GM21723 (cell line): ENCODE results near the gene C16orf92.

Experiments used
- ATAC-seq: cut with Tn5 transposase; IDR thresholded peaks from one replicate; pipeline ENCODE4 v1.9.1; 2021; ENCODE audit warnings: mild to moderate bottlenecking, moderate library complexity; ENCODE audit not compliant: unreplicated experiment

The C16orf92 gene, protein sequence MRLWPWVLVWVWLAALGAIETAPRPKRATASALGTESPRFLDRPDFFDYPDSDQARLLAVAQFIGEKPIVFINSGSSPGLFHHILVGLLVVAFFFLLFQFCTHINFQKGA

DNA sequence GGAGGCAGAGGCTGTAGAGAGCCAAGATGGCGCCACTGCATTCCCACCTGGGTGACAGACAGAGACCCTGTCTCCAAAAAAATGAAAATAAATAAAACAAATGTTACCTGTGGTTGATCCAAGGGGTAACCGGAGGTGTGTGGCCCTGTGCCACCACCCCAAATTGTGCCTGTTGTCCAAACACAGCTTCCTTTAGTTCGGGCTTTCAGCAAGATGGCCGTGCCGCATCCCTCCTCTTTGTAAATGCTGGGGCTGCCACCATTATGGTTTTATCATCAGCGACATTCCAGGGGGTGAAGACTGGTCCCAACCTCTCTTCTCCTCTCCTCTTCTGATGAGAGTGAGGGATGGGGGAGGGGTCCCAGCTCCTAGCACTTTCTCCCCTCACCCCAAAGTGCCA lies at the start of gene C16orf92:
TSS of gene C16orf92 (plus strand) at position 312 of the 400 bp plus-strand sequence. CDS start 143 bp downstream, outside the sequence.
- no peak for ATAC-seq

DNA sequence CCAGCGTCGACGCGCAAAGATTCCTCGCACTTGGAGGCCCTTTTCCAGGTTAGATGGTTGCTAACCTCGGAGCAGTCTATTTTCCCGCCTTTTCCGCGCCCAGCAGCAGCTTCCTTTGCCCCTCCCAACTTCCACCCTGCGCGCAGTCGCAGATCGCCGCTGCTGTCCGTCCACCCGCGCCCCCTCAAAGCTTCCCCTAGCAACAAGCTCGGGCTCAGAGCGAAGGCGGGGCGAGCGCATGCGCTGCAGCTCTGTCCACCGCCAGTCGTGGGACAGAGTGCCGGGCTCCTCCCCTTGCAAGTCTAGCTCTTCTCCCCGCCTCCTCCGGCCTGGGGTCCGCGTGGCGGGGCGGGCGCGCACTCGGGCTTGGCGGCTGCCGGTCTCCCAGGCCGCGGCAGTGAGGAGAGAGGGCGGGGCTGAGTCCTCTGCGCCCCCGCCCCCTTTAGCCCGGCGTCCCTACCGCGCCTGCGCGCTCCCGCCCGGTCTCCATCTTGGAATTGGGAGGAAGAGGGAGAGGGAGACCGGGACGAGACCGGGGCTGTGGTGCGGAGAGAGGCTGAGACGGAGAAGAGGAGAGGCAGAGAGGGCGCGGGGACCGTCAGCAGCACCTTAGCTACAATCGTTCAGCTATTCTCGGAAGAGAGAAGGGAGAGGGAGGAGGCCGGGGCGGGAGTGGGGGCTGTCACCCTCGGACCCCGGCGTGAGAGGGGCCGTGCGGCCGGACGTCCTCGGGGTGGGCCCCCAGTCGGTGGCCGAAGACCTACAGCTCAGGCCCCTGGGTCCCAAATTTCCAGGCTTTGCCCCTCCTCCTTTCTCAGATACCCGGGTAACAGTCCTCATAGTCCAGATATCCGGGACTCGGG lies 49.4 kb upstream of the C16orf92 start, which contains the start of gene TAOK2:
TSS of gene TAOK2 (plus strand) at position 485 of the 863 bp plus-strand sequence. CDS start 3,905 bp downstream, outside the sequence.
- peak; percentile 81 for ATAC-seq

DNA sequence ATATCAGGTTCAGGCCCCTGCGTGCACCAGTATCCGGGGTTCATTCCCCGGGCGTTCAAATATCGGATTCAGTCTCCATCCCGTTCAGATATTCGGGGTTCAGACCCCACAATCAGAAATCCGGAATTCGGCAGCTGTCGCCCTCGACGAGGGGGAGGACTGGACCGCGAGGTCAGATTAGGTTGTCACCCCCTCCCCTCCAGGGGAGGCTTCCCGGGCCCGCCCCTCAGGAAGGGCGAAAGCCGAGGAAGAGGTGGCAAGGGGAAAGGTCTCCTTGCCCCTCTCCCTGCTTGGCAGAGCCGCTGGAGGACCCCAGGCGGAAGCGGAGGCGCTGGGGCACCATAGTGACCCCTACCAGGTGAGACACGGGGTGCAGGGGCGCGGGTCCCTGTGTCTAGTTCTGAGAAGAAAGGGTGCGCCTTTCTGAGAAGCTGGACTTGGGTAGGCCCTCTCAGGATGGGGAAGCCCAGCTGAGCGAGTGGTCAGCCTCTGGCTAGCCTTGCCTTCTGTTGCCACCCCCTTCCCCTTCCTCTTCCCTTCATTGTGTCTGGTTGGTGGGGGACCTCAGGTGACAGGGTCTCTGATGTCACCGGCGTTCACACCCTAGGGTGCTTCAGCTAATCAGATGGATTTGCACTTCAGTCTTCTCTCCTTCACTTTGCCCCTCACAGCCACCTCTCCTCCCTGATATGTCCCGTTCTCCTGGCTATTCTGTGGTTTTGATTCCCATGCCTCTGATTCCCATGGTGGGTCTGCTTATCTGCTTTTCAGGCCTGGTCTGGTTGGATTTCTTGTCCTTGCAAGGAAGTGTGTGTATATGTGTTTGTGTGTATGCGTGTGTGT lies 48.5 kb upstream of the C16orf92 start:
- ATAC-seq = no peak

DNA sequence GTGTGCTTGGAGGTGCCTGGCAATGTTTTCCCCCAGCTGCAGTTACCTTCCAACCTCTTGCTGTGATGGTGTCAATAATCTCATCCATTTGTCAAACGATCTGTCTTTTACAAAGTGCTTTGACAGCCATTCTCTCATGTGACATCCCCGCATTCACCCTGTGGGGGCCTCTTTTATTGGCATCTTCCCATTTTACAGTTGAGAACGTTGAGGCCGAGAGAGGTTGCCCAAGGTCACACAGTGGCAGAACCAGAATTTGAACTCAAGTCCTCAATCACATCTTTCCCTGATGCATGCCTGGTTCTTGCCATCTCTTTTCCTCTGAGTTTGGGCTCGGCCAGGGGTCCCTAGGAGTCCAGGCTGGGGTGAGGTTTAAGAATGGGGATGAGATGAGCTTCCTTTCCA lies 47.9 kb upstream of the C16orf92 start:
- no peak for ATAC-seq

DNA sequence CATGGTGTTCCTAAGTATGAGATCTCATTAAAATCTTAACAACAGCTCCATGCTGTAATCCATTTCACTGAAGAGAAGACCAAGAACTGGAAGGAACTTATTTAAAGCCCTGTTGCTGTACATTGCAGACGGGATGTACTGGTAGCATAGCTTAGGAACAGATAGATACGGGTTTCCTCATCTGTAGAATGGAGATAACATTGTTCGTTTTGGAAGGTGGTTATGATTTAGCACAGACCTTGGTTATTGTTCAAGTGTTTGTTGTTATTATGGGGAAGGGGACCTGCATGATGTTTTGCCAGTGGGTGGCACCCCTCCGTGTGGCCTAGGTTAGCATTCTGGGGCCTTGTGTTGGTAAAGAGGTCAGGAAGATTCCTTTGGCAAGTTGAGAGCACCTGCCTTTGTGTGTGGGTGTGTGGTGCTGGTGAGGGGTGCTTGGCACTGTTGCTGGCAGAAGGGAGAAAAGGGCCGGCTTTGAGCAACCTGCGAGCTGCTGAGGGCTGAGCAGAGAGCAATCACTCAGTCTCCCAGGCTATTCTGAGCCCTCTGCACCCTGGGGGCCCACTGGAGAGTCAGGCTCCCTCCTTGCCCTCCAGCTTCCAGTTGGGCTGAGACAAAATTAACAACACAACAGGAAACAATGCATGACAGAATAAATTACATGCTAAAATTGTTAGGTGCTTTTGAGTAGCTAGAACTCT lies 47.0 kb upstream of the C16orf92 start:
- ATAC-seq = no peak

DNA sequence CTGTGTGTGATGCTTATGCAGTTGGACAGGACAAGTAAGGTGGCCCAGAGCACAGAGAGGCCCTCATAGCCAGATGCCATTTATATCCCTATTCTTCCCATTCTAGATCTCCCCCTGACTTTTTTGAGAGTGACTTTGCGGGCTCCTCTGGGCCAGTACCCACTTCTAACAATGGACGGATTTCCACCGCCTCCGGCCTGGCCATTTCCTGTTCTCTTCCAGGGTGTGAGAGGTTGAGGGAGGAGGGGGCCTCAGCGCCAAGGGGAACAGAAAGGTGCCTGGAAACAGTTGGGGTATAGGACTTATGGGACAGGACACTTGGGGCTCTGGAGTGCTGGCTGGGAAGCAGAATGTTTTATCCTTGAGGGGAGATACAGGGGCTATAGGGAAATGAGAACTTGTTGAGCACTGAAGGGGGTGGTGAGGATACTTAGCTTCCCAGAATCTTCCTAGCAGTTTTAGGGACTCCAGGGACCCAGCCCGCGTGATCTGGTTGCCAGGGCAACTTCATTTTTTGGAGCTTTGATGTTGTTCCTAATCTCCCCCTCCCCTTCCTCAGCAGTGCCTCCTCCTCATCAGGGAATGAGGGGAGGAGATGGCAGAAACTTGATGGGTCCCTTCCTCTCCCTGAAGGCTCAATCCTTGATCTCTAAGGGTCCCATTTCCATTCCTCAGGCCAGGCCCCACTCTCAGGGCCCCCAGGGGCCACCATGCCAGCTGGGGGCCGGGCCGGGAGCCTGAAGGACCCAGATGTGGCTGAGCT lies 45.8 kb upstream of the C16orf92 start:
- ATAC-seq = no peak

DNA sequence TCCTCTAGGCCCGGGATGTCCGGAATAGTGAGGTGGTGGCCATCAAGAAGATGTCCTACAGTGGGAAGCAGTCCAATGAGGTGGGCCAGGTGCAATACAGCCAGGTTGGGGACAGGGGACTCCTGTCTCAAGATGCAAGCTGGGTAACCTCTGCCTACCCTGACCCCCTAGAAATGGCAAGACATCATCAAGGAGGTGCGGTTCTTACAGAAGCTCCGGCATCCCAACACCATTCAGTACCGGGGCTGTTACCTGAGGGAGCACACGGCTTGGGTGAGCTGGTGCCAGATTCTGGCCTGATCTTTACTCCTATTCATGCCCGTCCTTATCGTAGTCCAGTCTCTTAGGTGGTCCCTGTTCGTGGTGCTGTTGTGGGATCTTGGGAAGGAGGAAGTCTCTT lies 44.9 kb upstream of the C16orf92 start:
- no peak for ATAC-seq

DNA sequence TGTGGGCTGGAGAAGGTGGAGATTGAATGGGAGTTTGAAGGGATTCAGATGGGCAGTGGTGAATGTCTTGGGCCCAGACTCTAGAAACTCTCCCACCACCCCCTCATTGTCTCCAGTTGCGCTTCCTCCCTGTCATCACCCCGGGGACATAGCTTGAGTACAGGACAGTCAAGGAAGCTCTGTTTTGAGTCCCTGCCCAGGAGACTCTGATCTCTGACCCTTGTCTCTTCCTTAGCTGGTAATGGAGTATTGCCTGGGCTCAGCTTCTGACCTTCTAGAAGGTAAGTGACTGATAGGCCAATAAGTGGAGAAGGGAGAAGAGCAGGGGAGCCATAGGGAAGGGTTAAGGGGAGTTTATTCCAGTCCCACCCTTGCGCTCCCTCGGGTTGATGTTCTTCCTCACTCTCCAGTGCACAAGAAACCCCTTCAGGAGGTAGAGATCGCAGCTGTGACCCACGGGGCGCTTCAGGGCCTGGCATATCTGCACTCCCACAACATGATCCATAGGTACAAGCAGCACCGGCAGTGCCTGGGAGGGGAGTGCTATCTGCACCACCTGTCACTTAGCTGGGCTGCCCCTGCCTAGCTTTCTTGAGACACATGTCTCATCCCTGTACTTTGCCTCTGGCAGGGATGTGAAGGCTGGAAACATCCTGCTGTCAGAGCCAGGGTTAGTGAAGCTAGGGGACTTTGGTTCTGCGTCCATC lies 44.3 kb upstream of the C16orf92 start:
- ATAC-seq = no peak

DNA sequence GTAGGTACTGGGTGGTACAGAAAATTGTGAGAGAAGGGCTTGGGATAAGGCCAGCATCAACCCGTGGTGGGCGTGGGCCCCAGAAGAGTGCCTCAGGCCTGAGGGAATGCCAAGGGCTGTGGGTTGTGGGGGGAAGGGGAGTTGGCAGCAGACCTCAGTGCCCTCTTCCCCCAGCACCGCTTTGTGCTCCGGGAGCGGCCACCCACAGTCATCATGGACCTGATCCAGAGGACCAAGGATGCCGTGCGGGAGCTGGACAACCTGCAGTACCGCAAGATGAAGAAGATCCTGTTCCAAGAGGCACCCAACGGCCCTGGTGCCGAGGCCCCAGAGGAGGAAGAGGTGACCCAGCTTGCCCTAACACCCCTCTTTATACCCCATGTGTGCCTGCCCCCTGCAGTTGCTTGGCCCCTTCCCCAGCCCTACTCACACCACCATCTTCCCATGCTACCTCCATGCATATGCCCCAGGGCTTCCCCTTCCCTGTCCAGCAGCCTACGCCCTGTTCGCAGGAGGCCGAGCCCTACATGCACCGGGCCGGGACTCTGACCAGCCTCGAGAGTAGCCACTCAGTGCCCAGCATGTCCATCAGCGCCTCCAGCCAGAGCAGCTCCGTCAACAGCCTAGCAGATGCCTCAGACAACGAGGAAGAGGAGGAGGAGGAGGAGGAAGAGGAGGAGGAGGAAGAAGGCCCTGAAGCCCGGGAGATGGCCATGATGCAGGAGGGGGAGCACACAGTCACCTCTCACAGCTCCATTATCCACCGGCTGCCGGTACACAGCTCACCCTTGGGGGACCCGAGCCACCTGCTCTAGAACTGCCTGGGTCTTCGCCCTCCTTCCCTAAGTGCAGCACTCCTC lies 40.2 kb upstream of the C16orf92 start:
- ATAC-seq = no peak

DNA sequence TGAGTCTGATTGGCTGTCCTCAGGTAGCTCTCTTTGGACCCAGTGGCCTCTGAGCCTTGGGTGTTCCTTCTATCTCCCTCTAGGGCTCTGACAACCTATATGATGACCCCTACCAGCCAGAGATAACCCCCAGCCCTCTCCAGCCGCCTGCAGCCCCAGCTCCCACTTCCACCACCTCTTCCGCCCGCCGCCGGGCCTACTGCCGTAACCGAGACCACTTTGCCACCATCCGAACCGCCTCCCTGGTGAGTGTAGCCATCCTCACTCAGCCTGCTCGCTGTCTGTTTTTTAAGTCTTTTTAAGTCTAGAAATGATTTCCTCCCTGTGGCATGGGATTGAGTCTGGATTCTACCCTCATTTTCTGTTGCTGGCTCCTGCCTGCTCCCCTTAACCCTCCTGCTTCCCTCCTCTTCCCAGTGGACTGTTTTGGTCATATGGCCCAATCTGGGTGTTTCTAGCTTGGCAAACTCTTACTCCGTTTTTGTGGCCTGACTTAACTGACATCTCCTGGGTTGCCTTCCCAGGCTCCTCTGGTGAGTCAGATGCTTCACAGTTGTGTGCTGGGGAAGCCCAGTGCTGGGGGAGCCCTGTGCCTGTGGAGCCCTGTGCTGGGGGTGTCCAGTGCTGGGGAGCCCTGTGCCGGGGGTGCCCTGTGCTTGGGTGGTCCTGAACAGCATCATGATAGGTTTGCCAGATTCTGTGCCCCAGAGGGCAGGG lies 39.4 kb upstream of the C16orf92 start:
- no peak for ATAC-seq

DNA sequence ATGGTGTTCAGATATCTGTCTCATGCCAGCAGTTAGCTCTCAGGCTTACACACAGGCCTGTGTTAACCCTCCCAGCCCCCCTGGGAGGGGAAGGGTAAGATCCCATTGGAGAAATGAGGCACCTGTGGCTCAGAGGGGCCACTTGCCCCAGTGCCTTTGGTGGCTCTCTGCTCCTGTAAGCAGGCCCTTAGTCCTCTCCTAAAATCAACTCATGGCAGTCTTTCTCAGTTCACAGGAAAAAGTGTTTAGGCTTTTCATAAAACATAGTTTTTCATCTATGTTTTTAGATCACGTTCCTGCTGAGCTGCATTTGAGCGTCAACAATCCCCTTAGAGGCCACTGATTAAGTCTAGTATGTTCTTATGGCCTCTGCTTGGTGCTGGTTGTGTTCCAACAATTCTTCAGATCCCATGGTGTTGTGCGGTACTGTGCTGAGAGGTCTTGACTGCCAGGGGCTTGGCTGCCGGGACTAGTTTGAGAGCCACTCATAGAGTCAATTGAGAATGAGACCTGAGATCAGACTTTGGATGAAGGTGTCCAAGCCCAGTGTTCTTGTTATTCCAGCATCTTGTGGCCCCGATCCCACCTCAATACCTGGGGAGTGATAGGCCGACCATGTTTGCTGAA lies 38.7 kb upstream of the C16orf92 start:
- no peak for ATAC-seq

DNA sequence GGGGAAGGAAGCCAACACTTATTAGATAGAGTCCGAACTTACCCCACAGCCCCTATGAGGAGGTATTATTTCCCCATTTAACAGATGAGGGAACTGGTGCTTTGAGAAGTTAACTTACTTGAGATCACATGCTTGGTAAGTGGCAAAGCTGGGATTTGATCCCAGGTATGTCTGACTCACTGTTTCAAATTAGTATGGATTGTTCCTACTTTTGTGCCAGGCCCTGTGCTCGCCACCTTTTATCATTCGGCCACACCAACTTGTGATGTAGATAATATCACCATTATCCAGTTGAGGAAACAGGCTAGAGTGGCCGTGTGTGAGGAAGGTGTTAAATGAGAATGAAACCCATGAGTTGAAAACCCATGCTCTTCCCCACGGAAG lies 38.2 kb upstream of the C16orf92 start:
- ATAC-seq = no peak

DNA sequence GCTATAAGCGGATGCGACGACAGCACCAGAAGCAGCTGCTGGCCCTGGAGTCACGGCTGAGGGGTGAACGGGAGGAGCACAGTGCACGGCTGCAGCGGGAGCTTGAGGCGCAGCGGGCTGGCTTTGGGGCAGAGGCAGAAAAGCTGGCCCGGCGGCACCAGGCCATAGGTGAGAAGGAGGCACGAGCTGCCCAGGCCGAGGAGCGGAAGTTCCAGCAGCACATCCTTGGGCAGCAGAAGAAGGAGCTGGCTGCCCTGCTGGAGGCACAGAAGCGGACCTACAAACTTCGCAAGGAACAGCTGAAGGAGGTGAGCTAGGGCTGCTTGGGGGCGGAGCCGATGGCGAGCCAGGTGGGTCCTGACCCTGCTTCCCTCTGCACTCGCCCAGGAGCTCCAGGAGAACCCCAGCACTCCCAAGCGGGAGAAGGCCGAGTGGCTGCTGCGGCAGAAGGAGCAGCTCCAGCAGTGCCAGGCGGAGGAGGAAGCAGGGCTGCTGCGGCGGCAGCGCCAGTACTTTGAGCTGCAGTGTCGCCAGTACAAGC lies 37.7 kb upstream of the C16orf92 start:
- no peak for ATAC-seq

DNA sequence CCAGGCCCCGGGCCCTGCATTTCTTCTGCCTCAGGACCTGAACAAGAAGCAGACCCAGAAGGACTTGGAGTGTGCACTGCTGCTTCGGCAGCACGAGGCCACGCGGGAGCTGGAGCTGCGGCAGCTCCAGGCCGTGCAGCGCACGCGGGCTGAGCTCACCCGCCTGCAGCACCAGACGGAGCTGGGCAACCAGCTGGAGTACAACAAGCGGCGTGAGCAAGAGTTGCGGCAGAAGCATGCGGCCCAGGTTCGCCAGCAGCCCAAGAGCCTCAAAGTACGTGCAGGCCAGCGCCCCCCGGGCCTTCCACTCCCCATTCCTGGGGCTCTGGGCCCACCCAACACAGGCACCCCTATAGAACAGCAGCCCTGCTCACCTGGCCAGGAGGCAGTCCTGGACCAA lies 36.8 kb upstream of the C16orf92 start:
- no peak for ATAC-seq

DNA sequence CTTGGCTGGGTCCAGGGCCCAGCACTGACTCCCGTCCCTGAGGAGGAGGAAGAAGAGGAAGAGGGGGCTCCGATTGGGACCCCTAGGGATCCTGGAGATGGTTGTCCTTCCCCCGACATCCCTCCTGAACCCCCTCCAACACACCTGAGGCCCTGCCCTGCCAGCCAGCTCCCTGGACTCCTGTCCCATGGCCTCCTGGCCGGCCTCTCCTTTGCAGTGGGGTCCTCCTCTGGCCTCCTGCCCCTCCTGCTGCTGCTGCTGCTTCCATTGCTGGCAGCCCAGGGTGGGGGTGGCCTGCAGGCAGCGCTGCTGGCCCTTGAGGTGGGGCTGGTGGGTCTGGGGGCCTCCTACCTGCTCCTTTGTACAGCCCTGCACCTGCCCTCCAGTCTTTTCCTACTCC lies 36.1 kb upstream of the C16orf92 start:
- ATAC-seq = no peak

DNA sequence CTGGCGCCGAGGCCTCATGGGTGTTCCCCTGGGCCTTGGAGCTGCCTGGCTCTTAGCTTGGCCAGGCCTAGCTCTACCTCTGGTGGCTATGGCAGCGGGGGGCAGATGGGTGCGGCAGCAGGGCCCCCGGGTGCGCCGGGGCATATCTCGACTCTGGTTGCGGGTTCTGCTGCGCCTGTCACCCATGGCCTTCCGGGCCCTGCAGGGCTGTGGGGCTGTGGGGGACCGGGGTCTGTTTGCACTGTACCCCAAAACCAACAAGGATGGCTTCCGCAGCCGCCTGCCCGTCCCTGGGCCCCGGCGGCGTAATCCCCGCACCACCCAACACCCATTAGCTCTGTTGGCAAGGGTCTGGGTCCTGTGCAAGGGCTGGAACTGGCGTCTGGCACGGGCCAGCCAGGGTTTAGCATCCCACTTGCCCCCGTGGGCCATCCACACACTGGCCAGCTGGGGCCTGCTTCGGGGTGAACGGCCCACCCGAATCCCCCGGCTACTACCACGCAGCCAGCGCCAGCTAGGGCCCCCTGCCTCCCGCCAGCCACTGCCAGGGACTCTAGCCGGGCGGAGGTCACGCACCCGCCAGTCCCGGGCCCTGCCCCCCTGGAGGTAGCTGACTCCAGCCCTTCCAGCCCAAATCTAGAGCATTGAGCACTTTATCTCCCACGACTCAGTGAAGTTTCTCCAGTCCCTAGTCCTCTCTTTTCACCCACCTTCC lies 35.5 kb upstream of the C16orf92 start:
- no peak for ATAC-seq
